ENCODE measurements around the gene PSAPL1. TPM values are rescaled to one million over a fixed set of nuclear protein-coding genes. Genes with fewer than 3 reads are reported as not detected.

PSAPL1 gene
- total RNA-seq, 1 experiment from 2014 or later = 0.05 TPM

GRCh38 chr4:7447236-7447635, 12.5 kb upstream of the PSAPL1 start (continued):
- no peak for TF ChIP-seq CEBPB (IDR thresholded peaks at IDR 0.05; ENCODE audit: low read depth)
- TF ChIP-seq, protein P1, sequence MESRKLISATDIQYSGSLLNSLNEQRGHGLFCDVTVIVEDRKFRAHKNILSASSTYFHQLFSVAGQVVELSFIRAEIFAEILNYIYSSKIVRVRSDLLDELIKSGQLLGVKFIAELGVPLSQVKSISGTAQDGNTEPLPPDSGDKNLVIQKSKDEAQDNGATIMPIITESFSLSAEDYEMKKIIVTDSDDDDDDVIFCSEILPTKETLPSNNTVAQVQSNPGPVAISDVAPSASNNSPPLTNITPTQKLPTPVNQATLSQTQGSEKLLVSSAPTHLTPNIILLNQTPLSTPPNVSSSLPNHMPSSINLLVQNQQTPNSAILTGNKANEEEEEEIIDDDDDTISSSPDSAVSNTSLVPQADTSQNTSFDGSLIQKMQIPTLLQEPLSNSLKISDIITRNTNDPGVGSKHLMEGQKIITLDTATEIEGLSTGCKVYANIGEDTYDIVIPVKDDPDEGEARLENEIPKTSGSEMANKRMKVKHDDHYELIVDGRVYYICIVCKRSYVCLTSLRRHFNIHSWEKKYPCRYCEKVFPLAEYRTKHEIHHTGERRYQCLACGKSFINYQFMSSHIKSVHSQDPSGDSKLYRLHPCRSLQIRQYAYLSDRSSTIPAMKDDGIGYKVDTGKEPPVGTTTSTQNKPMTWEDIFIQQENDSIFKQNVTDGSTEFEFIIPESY (IDR thresholded peaks at IDR 0.05; ENCODE audit: extremely low read depth, insufficient replicate concordance, low read length) = no peak

GRCh38 chr4:7444731-7445130, 10.0 kb upstream of the PSAPL1 start:
- no peak overlapping the region for H2AFZ ChIP-seq (ENCODE audit: low read depth, low read length, poor library complexity, severe bottlenecking)
- TF ChIP-seq CEBPB (IDR thresholded peaks at IDR 0.05; ENCODE audit: low read depth) = no peak
- no peak for TF ChIP-seq RAD21 (IDR thresholded peaks at IDR 0.05; ENCODE audit: low read depth)
- no peak for TF ChIP-seq POLR2A (IDR thresholded peaks at IDR 0.05; ENCODE audit: borderline replicate concordance, extremely low read depth, insufficient read depth, insufficient read length)
- TF ChIP-seq, protein P2, sequence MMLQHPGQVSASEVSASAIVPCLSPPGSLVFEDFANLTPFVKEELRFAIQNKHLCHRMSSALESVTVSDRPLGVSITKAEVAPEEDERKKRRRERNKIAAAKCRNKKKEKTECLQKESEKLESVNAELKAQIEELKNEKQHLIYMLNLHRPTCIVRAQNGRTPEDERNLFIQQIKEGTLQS (IDR thresholded peaks at IDR 0.05) = no peak
- no peak for TF ChIP-seq ZFX (IDR thresholded peaks at IDR 0.05)
- TF ChIP-seq EGR1 (IDR thresholded peaks at IDR 0.05; ENCODE audit: low read depth) = no peak
- TF ChIP-seq FOSL1 (IDR thresholded peaks at IDR 0.05; ENCODE audit: low read depth) = no peak
- TF ChIP-seq TCF7L2 (IDR thresholded peaks at IDR 0.05; ENCODE audit: borderline replicate concordance, extremely low read depth, insufficient read depth, insufficient read length) = no peak
- TF ChIP-seq REST (IDR thresholded peaks at IDR 0.05; ENCODE audit: low read depth) = no peak
- no peak for TF ChIP-seq ELF1 (IDR thresholded peaks at IDR 0.05; ENCODE audit: borderline replicate concordance, low read depth)
- no peak for TF ChIP-seq MAX (IDR thresholded peaks at IDR 0.05)
- no peak for TF ChIP-seq SRF (IDR thresholded peaks at IDR 0.05; ENCODE audit: low read depth)
- TF ChIP-seq YY1 (IDR thresholded peaks at IDR 0.05; ENCODE audit: extremely low read depth, insufficient replicate concordance, low read depth, low read length) = no peak
- no peak for TF ChIP-seq CBX3 (IDR thresholded peaks at IDR 0.05; ENCODE audit: low read depth)
- BruUV-seq (replicated peaks) = no TSS peak
- no peak overlapping the region for H3K4me2 ChIP-seq (ENCODE audit: low read length)
- H3K4me1 ChIP-seq (ENCODE audit: control insufficient read depth in 1 of 2, insufficient read depth in 2 of 2, low read length in 2 of 2) = no peaks in the 10 kb centered on the region
- H3K27me3 ChIP-seq (ENCODE audit: insufficient read depth, low read length) = peaks cover 7% of the 10 kb centered on the region; the same call in 1 of the 2 replicates
- no peak overlapping the region for H3K9ac ChIP-seq (ENCODE audit: low read length)
- no peak for DNase-seq (ENCODE audit: low read depth, low spot score)
- no peak overlapping the region for H3K4me3 ChIP-seq (replicated peaks in 1 of 2; ENCODE audit: low read depth in 1 of 2, low read length in 2 of 2)
- intact Hi-C loops (cut with micrococcal nuclease) = no loop called here
- POLR2A ChIA-PET = no interaction called here
- RAD21 ChIA-PET (ENCODE audit: low non-redundant PET in 1 of 2, low total read pairs in 2 of 2, uncharacterized antibody in 2 of 2, unreplicated experiment in 2 of 2) = no interaction called here
- no peak overlapping the region for H3K27ac ChIP-seq (ENCODE audit: low read depth, low read length)
- no peaks in the 10 kb centered on the region for H3K79me2 ChIP-seq (ENCODE audit: insufficient read depth, low read length)
- H3K36me3 ChIP-seq (ENCODE audit: control insufficient read depth in 1 of 2, insufficient read depth in 2 of 2, low read length in 2 of 2) = no peaks in the 10 kb centered on the region
- CTCF ChIA-PET = no interaction called here
- H3K9me3 ChIP-seq (ENCODE audit: control insufficient read depth in 1 of 2, insufficient read depth in 1 of 2, low read depth in 1 of 2, low read length in 2 of 2) = no peaks in the 10 kb centered on the region
- H3K9me2 ChIP-seq (ENCODE audit: insufficient read depth) = no peaks in the 10 kb centered on the region
- H4K20me1 ChIP-seq (ENCODE audit: insufficient read depth) = no peaks in the 10 kb centered on the region
- peak; percentile 27; the same call in 1 of the 2 replicates for ATAC-seq
